A673 (cell line): ENCODE data around the gene AHCYL2.

Source experiments
- CTCF ChIP-seq: fragments of 300-800, 200-600 bp; sonication (generic); conservative IDR thresholded peaks from 2 replicates; pipeline ENCODE4 v1.5.1; 2017; ENCODE audit warnings: low read depth, mild to moderate bottlenecking, antibody characterized with exemption, low read length, moderate library complexity, mixed read lengths
- EZH2 ChIP-seq: fragments of 200-600 bp; sonication (generic); IDR thresholded peaks from 2 replicates; pipeline ENCODE4 v1.6.1; 2017; ENCODE audit warnings: borderline replicate concordance, low read depth, mild to moderate bottlenecking, mixed read lengths, antibody characterized with exemption, low read length; ENCODE audit not compliant: poor library complexity, severe bottlenecking

GRCh38 chr7:129247087-129247486 lies 22.3 kb downstream of the AHCYL2 start:
- TF ChIP-seq CTCF (no peak), EZH2 (no peak)
